NOMO-1 (cell line): ENCODE measurements around the gene VSIR.

Experiments
- DNase-seq, 2 experiments: peaks; one replicate each; lab custom pipeline; 2025; ENCODE audit not compliant: unreplicated experiment in 2 of 2; lab: John Stamatoyannopoulos, UW

VSIR gene

GRCh38 chr10:71807557-71808510, 34.5 kb upstream of the VSIR start:
- no peak for DNase-seq

GRCh38 chr10:71806704-71807556, 33.6 kb upstream of the VSIR start:
- no peak for DNase-seq

GRCh38 chr10:71805776-71806703, 32.7 kb upstream of the VSIR start:
- no peak for DNase-seq

GRCh38 chr10:71804077-71804476, 30.8 kb upstream of the VSIR start:
- peak; percentile 13 to 35 for DNase-seq

- no peak for DNase-seq
Measured at GRCh38 chr10:71802715-71803488, 29.6 kb upstream of the VSIR start.

- DNase-seq, result no peak
Measured at GRCh38 chr10:71802235-71802634, 28.9 kb upstream of the VSIR start.

- peak; percentile 59 to 88 for DNase-seq
Measured at GRCh38 chr10:71801361-71801760, 28.0 kb upstream of the VSIR start.

GRCh38 chr10:71799608-71800453, 26.5 kb upstream of the VSIR start:
- DNase-seq, result no peak

- DNase-seq, result no peak
Measured at GRCh38 chr10:71799112-71799511, 25.8 kb upstream of the VSIR start.

- DNase-seq, result no peak
Measured at GRCh38 chr10:71798308-71798624, 24.9 kb upstream of the VSIR start.

- DNase-seq, result no peak
Measured at GRCh38 chr10:71797533-71798307, 24.4 kb upstream of the VSIR start.

GRCh38 chr10:71796749-71797405, 23.6 kb upstream of the VSIR start:
- DNase-seq, result no peak

- DNase-seq, result peak in 1 of 2 experiments; percentile 9
Measured at GRCh38 chr10:71795248-71795647, 21.9 kb upstream of the VSIR start.

- no peak for DNase-seq
Measured at GRCh38 chr10:71790749-71791440, 17.6 kb upstream of the VSIR start.

- DNase-seq, result no peak
Measured at GRCh38 chr10:71789871-71790270, 16.6 kb upstream of the VSIR start.

- DNase-seq, result no peak
Measured at GRCh38 chr10:71788954-71789353, 15.6 kb upstream of the VSIR start.

- no peak for DNase-seq
Measured at GRCh38 chr10:71784679-71785272, 11.5 kb upstream of the VSIR start.
